Effector memory CD4-positive, alpha-beta T cell (primary cell): ENCODE results near the gene PNMA8B.

Experiments
- DNase-seq, 3 donors: peaks; one replicate each; pipeline ENCODE4 v3.0.0-alpha.2; 2020
- H3K27ac ChIP-seq: 2 replicates; pipeline ENCODE4 v1.7.0; 2013; ENCODE audit warnings: mild to moderate bottlenecking, low read length, moderate library complexity; ENCODE audit not compliant: insufficient read depth, poor library complexity, severe bottlenecking
- H3K27me3 ChIP-seq: replicated peaks from 2 replicates; pipeline ENCODE4 v1.7.0; 2013; ENCODE audit warnings: mild to moderate bottlenecking, low read length; ENCODE audit not compliant: insufficient read depth, control insufficient read depth, poor library complexity, severe bottlenecking
- H3K36me3 ChIP-seq: 2 replicates; pipeline ENCODE4 v1.7.0; 2013; ENCODE audit warnings: mild to moderate bottlenecking, low read length, moderate library complexity; ENCODE audit not compliant: control insufficient read depth, insufficient read depth
- H3K4me1 ChIP-seq: 2 replicates; pipeline ENCODE4 v1.7.0; 2013; ENCODE audit warnings: low read length, mild to moderate bottlenecking; ENCODE audit not compliant: control insufficient read depth, insufficient read depth, poor library complexity, severe bottlenecking
- H3K4me3 ChIP-seq: 2 replicates; pipeline ENCODE4 v1.7.0; 2013; ENCODE audit warnings: low read length, low read depth, mild to moderate bottlenecking; ENCODE audit not compliant: insufficient read depth, poor library complexity, severe bottlenecking
- H3K9me3 ChIP-seq: 2 replicates; pipeline ENCODE4 v1.7.0; 2013; ENCODE audit warnings: mild to moderate bottlenecking, low read length, moderate library complexity; ENCODE audit not compliant: control insufficient read depth
- total RNA-seq, 3 donors: gene quantifications; one replicate each; lab custom pipeline; 2026; lab: John Stamatoyannopoulos, UW

Gene PNMA8B
- total RNA-seq: 0.26 to 0.69 (median 0.39) reads per million in 3 donors

- Histone ChIP-seq H3K27ac (no peak within 1 kb of the TSS), H3K4me1 (peaks cover 27% of the 10 kb centered on the region), H3K4me3 (no peak within 1 kb of the TSS), H3K36me3 (no peaks in the 10 kb centered on the region), H3K9me3 (no peaks in the 10 kb centered on the region), H3K27me3 (peaks cover 41% of the 10 kb centered on the region)
- no peak for DNase-seq
These were observed at the start of gene PNMA8B for GRCh38 chr19:46495786-46496099. Gene PNMA8B, minus strand, starts transcription at chr19:46495867. Its CDS starts 402 bp downstream, at chr19:46495465.

- no peak overlapping the region for H3K27ac ChIP-seq
- H3K36me3 ChIP-seq: no peaks in the 10 kb centered on the region
- H3K9me3 ChIP-seq: no peaks in the 10 kb centered on the region
- no peak overlapping the region for H3K4me3 ChIP-seq
- no peaks in the 10 kb centered on the region for H3K4me1 ChIP-seq
- H3K27me3 ChIP-seq: no peaks in the 10 kb centered on the region
- no peak for DNase-seq
These were observed 49.0 kb upstream of the PNMA8B start for GRCh38 chr19:46544651-46545050.

GRCh38 chr19:46542428-46543230, 47.0 kb upstream of the PNMA8B start:
- DNase-seq: peak; percentile 51 to 74 (median 52)
- Histone ChIP-seq H3K4me3 (no peak overlapping the region), H3K36me3 (no peaks in the 10 kb centered on the region), H3K27me3 (no peaks in the 10 kb centered on the region), H3K9me3 (no peaks in the 10 kb centered on the region), H3K4me1 (no peaks in the 10 kb centered on the region), H3K27ac (no peak overlapping the region)

- Histone ChIP-seq H3K4me1 (no peaks in the 10 kb centered on the region), H3K9me3 (no peaks in the 10 kb centered on the region), H3K36me3 (no peaks in the 10 kb centered on the region), H3K27me3 (no peaks in the 10 kb centered on the region), H3K27ac (no peak overlapping the region), H3K4me3 (no peak overlapping the region)
- DNase-seq: peak; percentile 13 to 43 (median 26)
These were observed 41.8 kb upstream of the PNMA8B start for GRCh38 chr19:46537136-46538097.

GRCh38 chr19:46536391-46536790, 40.7 kb upstream of the PNMA8B start:
- no peak for DNase-seq
- H3K27ac ChIP-seq: no peak overlapping the region
- no peaks in the 10 kb centered on the region for H3K27me3 ChIP-seq
- no peaks in the 10 kb centered on the region for H3K36me3 ChIP-seq
- no peaks in the 10 kb centered on the region for H3K4me1 ChIP-seq
- H3K9me3 ChIP-seq: no peaks in the 10 kb centered on the region
- H3K4me3 ChIP-seq: no peak overlapping the region

GRCh38 chr19:46533621-46534081, 38.0 kb upstream of the PNMA8B start:
- Histone ChIP-seq H3K27ac (no peak overlapping the region), H3K4me1 (peaks cover 3% of the 10 kb centered on the region), H3K27me3 (no peaks in the 10 kb centered on the region), H3K4me3 (no peak overlapping the region), H3K9me3 (no peaks in the 10 kb centered on the region), H3K36me3 (no peaks in the 10 kb centered on the region)
- DNase-seq: no peak

GRCh38 chr19:46533078-46533620, 37.5 kb upstream of the PNMA8B start:
- Histone ChIP-seq H3K4me1 (peaks cover 3% of the 10 kb centered on the region), H3K36me3 (no peaks in the 10 kb centered on the region), H3K9me3 (no peaks in the 10 kb centered on the region), H3K27ac (no peak overlapping the region), H3K27me3 (no peaks in the 10 kb centered on the region), H3K4me3 (no peak overlapping the region)
- no peak for DNase-seq

GRCh38 chr19:46530636-46531035, 35.0 kb upstream of the PNMA8B start:
- peaks cover 3% of the 10 kb centered on the region for H3K4me1 ChIP-seq
- H3K9me3 ChIP-seq: no peaks in the 10 kb centered on the region
- H3K27ac ChIP-seq: no peak overlapping the region
- H3K27me3 ChIP-seq: no peaks in the 10 kb centered on the region
- no peak for DNase-seq
- no peak overlapping the region for H3K4me3 ChIP-seq
- H3K36me3 ChIP-seq: no peaks in the 10 kb centered on the region

GRCh38 chr19:46529622-46530451, 34.2 kb upstream of the PNMA8B start:
- H3K4me1 ChIP-seq: peaks cover 3% of the 10 kb centered on the region

More at GRCh38 chr19:46529622-46530451, 34.2 kb upstream of the PNMA8B start:
- Histone ChIP-seq H3K9me3 (no peaks in the 10 kb centered on the region), H3K36me3 (no peaks in the 10 kb centered on the region), H3K27ac (no peak overlapping the region), H3K27me3 (no peaks in the 10 kb centered on the region), H3K4me3 (no peak overlapping the region)
- peak; percentile 43 to 68 (median 59) for DNase-seq
